IMR-90 (cell line): ENCODE results near the gene GPR157. TPM values are rescaled to one million over a fixed set of nuclear protein-coding genes. Genes with fewer than 3 reads are reported as not detected.

Experiments used
- ATAC-seq: fragments of 200-7000 bp; cut with Tn5 transposase; 2 replicates; pipeline ENCODE4 v1.9.1; 2020; ENCODE audit warnings: low read depth, mild to moderate bottlenecking, moderate library complexity
- BruUV-seq: library from RNA; stranded (reverse); fragments of 400-500 nt; replicated peaks from 2 replicates; lab custom pipeline; 2021; lab: Mats Ljungman, UMichigan
- CTCF ChIA-PET: fragments of 300-600 bp; formaldehyde crosslinking; extraction: SDS; loops from one replicate; lab custom pipeline; 2021; ENCODE audit warnings: antibody characterized with exemption; lab: Yijun Ruan, JAX
- POLR2A ChIA-PET: fragments of 300-600 bp; sonication (Branson Sonifier 250); formaldehyde crosslinking; loops from one replicate; lab custom pipeline; 2022; ENCODE audit warnings: antibody characterized with exemption; ENCODE audit not compliant: unreplicated experiment; lab: Charles Lee
- DNase-seq: peaks from one replicate; pipeline ENCODE4 v3.0.0; 2013
- H2AFZ ChIP-seq: replicated peaks from 2 replicates; pipeline ENCODE3; 2013; ENCODE audit warnings: low read length, mild to moderate bottlenecking; ENCODE audit not compliant: poor library complexity
- H2AK5ac ChIP-seq: 2 replicates; pipeline ENCODE4 v1.6.1; 2013; ENCODE audit warnings: low read depth, low read length, inconsistent platforms
- H2AK9ac ChIP-seq: replicated peaks from 2 replicates; pipeline ENCODE3; 2013; ENCODE audit warnings: mild to moderate bottlenecking, low read depth, low read length, moderate library complexity; ENCODE audit not compliant: poor library complexity
- H2BK120ac ChIP-seq: 2 replicates; pipeline ENCODE4 v1.6.1; 2013; ENCODE audit warnings: low read depth, low read length, inconsistent platforms
- H2BK15ac ChIP-seq: 3 replicates; pipeline ENCODE4 v1.6.1; 2013; ENCODE audit warnings: low read depth, low read length, inconsistent platforms
- H2BK20ac ChIP-seq: 2 replicates; pipeline ENCODE4 v1.6.1; 2013; ENCODE audit warnings: low read depth, mild to moderate bottlenecking, inconsistent platforms, low read length, moderate library complexity
- H2BK5ac ChIP-seq: 2 replicates; pipeline ENCODE4 v1.6.1; 2013; ENCODE audit warnings: mild to moderate bottlenecking, low read depth, low read length, inconsistent platforms; ENCODE audit not compliant: poor library complexity, severe bottlenecking
- H3K14ac ChIP-seq: replicated peaks from 2 replicates; pipeline ENCODE4 v1.6.1; 2013; ENCODE audit warnings: low read depth, low read length, inconsistent platforms
- H3K18ac ChIP-seq: 2 replicates; pipeline ENCODE4 v1.6.1; 2013; ENCODE audit warnings: low read depth, low read length, control low read depth
- H3K23ac ChIP-seq: 2 replicates; pipeline ENCODE4 v1.6.1; 2013; ENCODE audit warnings: low read depth, low read length, inconsistent platforms
- H3K27ac ChIP-seq: 2 replicates; pipeline ENCODE4 v1.5.1; 2013; ENCODE audit warnings: mild to moderate bottlenecking, control low read depth, low read length; ENCODE audit not compliant: insufficient read depth
- H3K27me3 ChIP-seq: 2 replicates; pipeline ENCODE4 v1.6.1; 2013; ENCODE audit warnings: low read length; ENCODE audit not compliant: control insufficient read depth, insufficient read depth
- H3K36me3 ChIP-seq: 2 replicates; pipeline ENCODE4 v1.6.1; 2013; ENCODE audit warnings: low read length, mixed read lengths; ENCODE audit not compliant: control insufficient read depth, insufficient read depth
- H3K4ac ChIP-seq: 2 replicates; pipeline ENCODE4 v1.6.1; 2013; ENCODE audit warnings: low read depth, low read length, inconsistent platforms
- H3K4me1 ChIP-seq: 2 replicates; pipeline ENCODE4 v1.6.1; 2013; ENCODE audit warnings: low read length, mixed read lengths; ENCODE audit not compliant: control insufficient read depth, insufficient read depth
- H3K4me2 ChIP-seq: 2 replicates; pipeline ENCODE4 v1.6.1; 2013; ENCODE audit warnings: low read depth, mild to moderate bottlenecking, control low read depth, low read length, moderate library complexity
- H3K4me3 ChIP-seq: 2 replicates; pipeline ENCODE4 v1.5.1; 2013; ENCODE audit warnings: low read depth, mild to moderate bottlenecking, control low read depth, low read length, moderate library complexity; ENCODE audit not compliant: insufficient read depth
- H3K56ac ChIP-seq: 2 replicates; pipeline ENCODE4 v1.6.1; 2013; ENCODE audit warnings: low read length, inconsistent platforms; ENCODE audit not compliant: insufficient read depth; ENCODE audit errors: extremely low read depth
- H3K79me1 ChIP-seq, 2 experiments: 2 replicates each; pipeline ENCODE4 v1.6.1; 2013; ENCODE audit warnings: low read length in 2 of 2, inconsistent platforms in 1 of 2, low read depth in 1 of 2
- H3K9ac ChIP-seq: 2 replicates; pipeline ENCODE4 v1.6.1; 2013; ENCODE audit warnings: low read depth, low read length, control low read depth
- H3K9me1 ChIP-seq: 2 replicates; pipeline ENCODE4 v1.6.1; 2013; ENCODE audit warnings: low read length, inconsistent platforms; ENCODE audit not compliant: insufficient read depth
- H3K9me3 ChIP-seq: 2 replicates; pipeline ENCODE4 v1.6.1; 2013; ENCODE audit warnings: low read length; ENCODE audit not compliant: control insufficient read depth, insufficient read depth
- H4K20me1 ChIP-seq: 2 replicates; pipeline ENCODE4 v1.6.1; 2013; ENCODE audit warnings: low read length, inconsistent platforms; ENCODE audit not compliant: insufficient read depth
- H4K5ac ChIP-seq: 2 replicates; pipeline ENCODE4 v1.6.1; 2013; ENCODE audit warnings: mild to moderate bottlenecking, low read depth, low read length, control low read depth
- H4K8ac ChIP-seq, 2 experiments: 2 replicates each; pipeline ENCODE4 v1.6.1; 2013; ENCODE audit warnings: low read depth in 2 of 2, low read length in 2 of 2, control low read depth in 1 of 2, inconsistent platforms in 1 of 2
- H4K91ac ChIP-seq: 2 replicates; pipeline ENCODE4 v1.6.1; 2013; ENCODE audit warnings: low read depth, low read length, inconsistent platforms; ENCODE audit not compliant: insufficient read depth
- RAD21 ChIP-seq: IDR thresholded peaks from 2 replicates; pipeline ENCODE4 v1.6.1; 2012; ENCODE audit warnings: low read length, improper control_type of control experiment
- RCOR1 ChIP-seq: IDR thresholded peaks from 2 replicates; pipeline ENCODE4 v1.6.1; 2012; ENCODE audit warnings: mild to moderate bottlenecking, low read length, improper control_type of control experiment; ENCODE audit not compliant: insufficient replicate concordance
- SMC3 ChIP-seq: fragments of 150-350 bp; IDR thresholded peaks from 2 replicates; pipeline ENCODE4 v1.6.1; 2016; ENCODE audit warnings: low read depth, mild to moderate bottlenecking, antibody characterized with exemption, low read length, moderate library complexity
- WGBS, 2 experiments: methylation state at CpG; one replicate each; pipeline versions ENCODE4 v1.1.5 to v1.1.7; 2013; ENCODE audit warnings: missing lambda C conversion rate in 2 of 2; ENCODE audit not compliant: insufficient read length in 1 of 2; ENCODE audit errors: extremely low coverage in 2 of 2; 5-methylcytosine and 5-hydroxymethylcytosine counted together
- dilution Hi-C: fragments of 300-500 bp; cut with HindIII; formaldehyde crosslinking; loops from one replicate; pipeline ENCODE4 v1.14.3; 2018; ENCODE audit warnings: low sequenced_read_pairs; ENCODE audit not compliant: unreplicated experiment
- in situ Hi-C: fragments of 300-500 bp; cut with MboI; formaldehyde crosslinking; loops from 3 replicates; pipeline ENCODE4 v1.14.3; 2019; ENCODE audit warnings: low sequenced_read_pairs, inconsistent platforms, mixed read lengths
- intact Hi-C: fragments of 100-400 bp; cut with micrococcal nuclease; formaldehyde crosslinking; loops from 2 replicates; pipeline ENCODE4 v1.10.0; 2022
- polyA plus RNA-seq, 3 experiments: library from polyadenylated mRNA; depleted of rRNA; stranded (reverse); fragments of >200 nt; gene quantifications; 2 replicates each; pipeline ENCODE4 v1.2.3, GENCODE V29; 2012; ENCODE audit warnings: low replicate concordance in 1 of 3
- total RNA-seq: library from RNA; depleted of rRNA; stranded (reverse); fragments of >200 nt; gene quantifications from 2 replicates; pipeline ENCODE4 v1.2.3, GENCODE V29; 2012
- TF ChIP-seq, protein P1 (sequence below): fragments of 150-350 bp; IDR thresholded peaks from 2 replicates; pipeline ENCODE4 v1.6.1; 2016; ENCODE audit warnings: low read depth, mild to moderate bottlenecking, low read length, moderate library complexity, borderline replicate concordance
- TF ChIP-seq, protein P2 (sequence below): conservative IDR thresholded peaks from 2 replicates; pipeline ENCODE4 v1.5.1; 2012; ENCODE audit warnings: mild to moderate bottlenecking, low read depth, low read length, improper control_type of control experiment

Gene GPR157
- total and polyA plus RNA-seq, 2 of the 4 experiments (the other 2 are of a cell fraction) = 1.8 to 2.7 TPM

DNA sequence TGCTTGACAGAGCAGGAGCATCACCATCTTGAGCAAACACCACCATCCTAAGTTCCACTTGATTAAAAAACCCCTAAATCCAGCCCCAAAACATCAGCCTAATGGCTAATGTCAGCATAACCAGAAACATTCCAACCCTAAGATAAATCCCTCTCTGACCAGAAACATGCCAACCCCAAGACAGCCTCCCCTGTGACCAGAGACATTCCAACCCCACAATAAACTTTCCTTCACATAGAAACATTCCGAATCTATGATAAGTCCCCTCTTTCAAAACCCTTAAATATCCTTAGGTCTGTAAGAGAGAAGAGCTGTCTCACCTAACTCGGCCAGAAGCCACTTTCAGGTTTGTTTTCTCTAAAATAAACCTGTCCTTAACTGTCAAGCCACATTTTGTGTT is 42.1 kb downstream of the GPR157 start:
- no peak overlapping the region for H3K18ac ChIP-seq
- no TSS peak for BruUV-seq
- H4K8ac ChIP-seq = peak overlapping the region in 1 of 2 experiments; percentile 53; a peak in 1 of 4 replicates
- peak overlapping the region; percentile 36; the same call in 1 of the 2 replicates for H2AK5ac ChIP-seq
- no peak overlapping the region for H2AFZ ChIP-seq
- POLR2A ChIA-PET = no interaction called here
- H2BK20ac ChIP-seq = no peak overlapping the region
- no peak overlapping the region for H2BK15ac ChIP-seq
- no peak overlapping the region for H4K91ac ChIP-seq
- TF ChIP-seq SMC3 = no peak
- no peak for TF ChIP-seq RAD21
- no peak for TF ChIP-seq RCOR1
- TF ChIP-seq, protein P1, sequence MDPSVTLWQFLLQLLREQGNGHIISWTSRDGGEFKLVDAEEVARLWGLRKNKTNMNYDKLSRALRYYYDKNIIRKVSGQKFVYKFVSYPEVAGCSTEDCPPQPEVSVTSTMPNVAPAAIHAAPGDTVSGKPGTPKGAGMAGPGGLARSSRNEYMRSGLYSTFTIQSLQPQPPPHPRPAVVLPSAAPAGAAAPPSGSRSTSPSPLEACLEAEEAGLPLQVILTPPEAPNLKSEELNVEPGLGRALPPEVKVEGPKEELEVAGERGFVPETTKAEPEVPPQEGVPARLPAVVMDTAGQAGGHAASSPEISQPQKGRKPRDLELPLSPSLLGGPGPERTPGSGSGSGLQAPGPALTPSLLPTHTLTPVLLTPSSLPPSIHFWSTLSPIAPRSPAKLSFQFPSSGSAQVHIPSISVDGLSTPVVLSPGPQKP = no peak
- TF ChIP-seq, protein P2, sequence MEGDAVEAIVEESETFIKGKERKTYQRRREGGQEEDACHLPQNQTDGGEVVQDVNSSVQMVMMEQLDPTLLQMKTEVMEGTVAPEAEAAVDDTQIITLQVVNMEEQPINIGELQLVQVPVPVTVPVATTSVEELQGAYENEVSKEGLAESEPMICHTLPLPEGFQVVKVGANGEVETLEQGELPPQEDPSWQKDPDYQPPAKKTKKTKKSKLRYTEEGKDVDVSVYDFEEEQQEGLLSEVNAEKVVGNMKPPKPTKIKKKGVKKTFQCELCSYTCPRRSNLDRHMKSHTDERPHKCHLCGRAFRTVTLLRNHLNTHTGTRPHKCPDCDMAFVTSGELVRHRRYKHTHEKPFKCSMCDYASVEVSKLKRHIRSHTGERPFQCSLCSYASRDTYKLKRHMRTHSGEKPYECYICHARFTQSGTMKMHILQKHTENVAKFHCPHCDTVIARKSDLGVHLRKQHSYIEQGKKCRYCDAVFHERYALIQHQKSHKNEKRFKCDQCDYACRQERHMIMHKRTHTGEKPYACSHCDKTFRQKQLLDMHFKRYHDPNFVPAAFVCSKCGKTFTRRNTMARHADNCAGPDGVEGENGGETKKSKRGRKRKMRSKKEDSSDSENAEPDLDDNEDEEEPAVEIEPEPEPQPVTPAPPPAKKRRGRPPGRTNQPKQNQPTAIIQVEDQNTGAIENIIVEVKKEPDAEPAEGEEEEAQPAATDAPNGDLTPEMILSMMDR = no peak
- no peaks in the 10 kb centered on the region for H3K79me1 ChIP-seq
- no peaks in the 10 kb centered on the region for H3K9me1 ChIP-seq
- H4K20me1 ChIP-seq = no peaks in the 10 kb centered on the region
- H3K23ac ChIP-seq = no peak overlapping the region
- intact Hi-C loops (no loop called here), dilution Hi-C loops (no loop called here), in situ Hi-C loops (no loop called here)
- peaks cover 30% of the 10 kb centered on the region for H3K27me3 ChIP-seq
- H3K4me2 ChIP-seq = peak overlapping the region; percentile 54; the same call in 1 of the 2 replicates
- H2AK9ac ChIP-seq = no peak overlapping the region
- no peak overlapping the region for H2BK120ac ChIP-seq
- no peak overlapping the region for H2BK5ac ChIP-seq
- no peak for DNase-seq
- peak overlapping the region; percentile 67 for H3K14ac ChIP-seq
- H3K4me3 ChIP-seq = no peak overlapping the region
- no peak for ATAC-seq
- no peak overlapping the region for H3K4ac ChIP-seq
- no peaks in the 10 kb centered on the region for H3K36me3 ChIP-seq
- no CpG with 5 or more reads among the region's 2 CpGs for WGBS, 2 experiments
- H3K9me3 ChIP-seq = peaks cover 6% of the 10 kb centered on the region
- CTCF ChIA-PET = no interaction called here
- H3K9ac ChIP-seq = no peak overlapping the region
- peaks cover 8% of the 10 kb centered on the region for H3K4me1 ChIP-seq
- no peak overlapping the region for H4K5ac ChIP-seq
- H3K27ac ChIP-seq = no peak overlapping the region
- H3K56ac ChIP-seq = no peak overlapping the region
